ENCODE results near the gene MIEF1.

The MIEF1 gene

GRCh38 chr22:39475337-39475736, 26.8 kb upstream of the MIEF1 start:
- Mint-ChIP-seq H3K9me3 (no peaks in the 10 kb centered on the region), H3K27ac (no peak overlapping the region), H3K36me3 (ENCODE audit: insufficient read depth) (peaks cover 3% of the 10 kb centered on the region)

GRCh38 chr22:39475902-39476301, 26.2 kb upstream of the MIEF1 start:
- no peak overlapping the region for H3K4me3 Mint-ChIP-seq
- no peak overlapping the region for H3K27ac Mint-ChIP-seq
- no peak for DNase-seq
- H3K36me3 Mint-ChIP-seq (ENCODE audit: insufficient read depth) = peaks cover 3% of the 10 kb centered on the region
- ATAC-seq (replicated peaks) = no peak
- peaks cover 0 to 8% of the 10 kb centered on the region in 2 donors for H3K27me3 Mint-ChIP-seq
- peaks cover 8 to 10% of the 10 kb centered on the region in 2 donors for H3K4me1 Mint-ChIP-seq (ENCODE audit: low read depth in 2 of 2)
- no peaks in the 10 kb centered on the region for H3K9me3 Mint-ChIP-seq

More at GRCh38 chr22:39475337-39475736, 26.8 kb upstream of the MIEF1 start:
- Mint-ChIP-seq H3K4me1 (ENCODE audit: low read depth in 2 of 2) (peaks cover 8 to 10% of the 10 kb centered on the region in 2 donors), H3K27me3 (peaks cover 0 to 8% of the 10 kb centered on the region in 2 donors), H3K4me3 (no peak overlapping the region)
- no peak for DNase-seq
- ATAC-seq (replicated peaks) = no peak

DNA sequence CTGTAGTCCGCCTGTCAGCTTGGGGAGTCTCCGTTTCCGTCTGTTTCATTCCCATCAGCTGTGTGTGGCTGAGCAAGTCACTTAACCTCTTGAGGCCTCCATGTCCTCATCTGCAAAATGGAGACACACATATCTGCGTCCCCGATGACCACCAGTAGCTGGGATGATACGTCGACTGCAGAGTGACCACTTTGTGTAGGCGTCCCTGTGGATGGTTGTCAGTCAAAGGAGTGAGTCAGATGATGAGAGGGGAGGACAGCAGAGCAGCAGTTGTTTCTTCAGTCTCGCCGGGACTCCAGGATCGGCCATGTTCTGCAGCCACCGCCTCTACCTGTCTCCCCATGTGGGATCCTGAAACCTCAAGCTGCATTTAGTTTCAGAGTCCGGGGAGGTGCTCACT, 25.4 kb upstream of the MIEF1 start:
- ATAC-seq (replicated peaks) (no peak), DNase-seq (no peak)
- Mint-ChIP-seq H3K27ac (no peak overlapping the region), H3K4me3 (no peak overlapping the region), H3K4me1 (ENCODE audit: low read depth in 2 of 2) (peaks cover 2 to 6% of the 10 kb centered on the region in 2 donors), H3K36me3 (ENCODE audit: insufficient read depth) (peaks cover 3% of the 10 kb centered on the region), H3K9me3 (no peaks in the 10 kb centered on the region), H3K27me3 (peaks cover 0 to 8% of the 10 kb centered on the region in 2 donors)

DNA sequence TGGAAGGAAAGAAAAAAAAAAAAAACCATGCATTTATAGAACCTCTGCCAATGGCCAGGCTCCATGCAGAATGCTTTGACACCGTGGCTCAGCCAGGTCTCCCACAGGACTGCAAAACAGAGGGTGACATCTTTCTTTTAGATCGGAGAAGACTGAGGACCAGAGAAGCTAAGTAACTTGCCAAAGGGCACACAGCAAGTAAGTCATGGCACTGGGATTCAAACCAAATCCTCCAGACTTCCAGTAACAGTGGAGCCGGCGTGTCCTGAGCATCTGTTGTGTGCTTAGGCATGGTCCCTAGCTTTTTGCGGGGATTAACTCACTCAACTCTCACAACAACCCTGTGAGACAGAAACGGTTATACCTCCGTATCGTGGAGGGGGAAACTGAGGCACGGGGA, 24.5 kb upstream of the MIEF1 start:
- H3K27me3 Mint-ChIP-seq = peaks cover 0 to 8% of the 10 kb centered on the region in 2 donors
- no peak for DNase-seq
- no peaks in the 10 kb centered on the region for H3K9me3 Mint-ChIP-seq
- ATAC-seq (replicated peaks) = no peak
- H3K27ac Mint-ChIP-seq = no peak overlapping the region
- H3K36me3 Mint-ChIP-seq (ENCODE audit: insufficient read depth) = peaks cover 3% of the 10 kb centered on the region
- peaks cover 0 to 2% of the 10 kb centered on the region in 2 donors for H3K4me1 Mint-ChIP-seq (ENCODE audit: low read depth in 2 of 2)
- H3K4me3 Mint-ChIP-seq = no peak overlapping the region

DNA sequence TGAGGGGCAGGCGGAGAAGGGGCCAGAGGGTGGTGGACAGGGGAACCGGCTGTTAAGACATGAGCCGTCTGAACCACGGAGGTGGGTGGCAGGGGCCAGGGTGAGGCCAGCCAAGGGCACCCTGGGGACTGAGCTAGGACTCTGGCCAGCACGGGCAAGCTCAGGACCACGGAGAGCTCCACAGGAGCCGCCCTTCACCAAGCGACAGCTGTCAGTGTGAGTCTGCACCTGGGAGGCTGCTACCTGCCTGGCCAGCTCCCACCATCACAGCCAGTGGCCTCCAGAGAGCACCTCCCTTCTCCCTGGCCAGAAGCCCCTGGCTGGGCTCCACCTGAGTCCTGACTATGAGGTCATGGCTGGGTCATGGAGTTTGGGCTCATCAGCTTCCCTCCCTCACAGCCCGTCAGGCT, 23.6 kb upstream of the MIEF1 start:
- no peaks in the 10 kb centered on the region for H3K4me1 Mint-ChIP-seq (ENCODE audit: low read depth in 2 of 2)
- H3K9me3 Mint-ChIP-seq = no peaks in the 10 kb centered on the region
- H3K27me3 Mint-ChIP-seq = peaks cover 0 to 10% of the 10 kb centered on the region in 2 donors
- DNase-seq (no peak), ATAC-seq (replicated peaks) (no peak)
- H3K36me3 Mint-ChIP-seq (ENCODE audit: insufficient read depth) = peaks cover 3% of the 10 kb centered on the region
- no peak overlapping the region for H3K4me3 Mint-ChIP-seq
- no peak overlapping the region for H3K27ac Mint-ChIP-seq

GRCh38 chr22:39479254-39479653, 22.8 kb upstream of the MIEF1 start:
- no peaks in the 10 kb centered on the region for H3K9me3 Mint-ChIP-seq
- DNase-seq (no peak), ATAC-seq (replicated peaks) (no peak)
- H3K36me3 Mint-ChIP-seq (ENCODE audit: insufficient read depth) = peaks cover 8% of the 10 kb centered on the region
- no peak overlapping the region for H3K27ac Mint-ChIP-seq
- H3K4me1 Mint-ChIP-seq (ENCODE audit: low read depth in 2 of 2) = no peaks in the 10 kb centered on the region
- no peak overlapping the region for H3K4me3 Mint-ChIP-seq
- peaks cover 0 to 15% of the 10 kb centered on the region in 2 donors for H3K27me3 Mint-ChIP-seq

DNA sequence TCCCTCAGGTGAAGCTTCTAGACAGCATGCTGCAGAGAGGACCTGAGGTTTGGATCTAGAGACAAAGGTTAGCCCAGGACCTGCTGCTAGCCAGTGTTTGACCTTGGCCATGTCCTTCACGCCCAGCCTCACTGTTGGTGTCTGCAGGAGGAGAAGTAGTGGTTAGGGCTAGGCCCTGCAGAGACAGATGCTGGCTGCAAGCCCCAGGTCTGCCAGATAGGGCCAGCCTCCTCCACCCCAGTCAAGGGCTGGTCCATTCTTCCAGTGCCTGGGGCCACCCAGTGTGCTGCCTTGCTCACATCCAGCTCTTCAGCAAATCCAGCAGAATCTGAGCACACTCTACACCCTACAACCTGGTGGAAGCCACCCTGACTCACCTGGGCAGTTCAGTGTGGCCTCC, 21.5 kb upstream of the MIEF1 start:
- no peaks in the 10 kb centered on the region for H3K9me3 Mint-ChIP-seq
- ATAC-seq (replicated peaks) (no peak), DNase-seq (no peak)
- H3K36me3 Mint-ChIP-seq (ENCODE audit: insufficient read depth) = peaks cover 8% of the 10 kb centered on the region
- no peak overlapping the region for H3K27ac Mint-ChIP-seq
- H3K4me3 Mint-ChIP-seq = no peak overlapping the region
- H3K4me1 Mint-ChIP-seq (ENCODE audit: low read depth in 2 of 2) = no peaks in the 10 kb centered on the region
- peaks cover 0 to 15% of the 10 kb centered on the region in 2 donors for H3K27me3 Mint-ChIP-seq

DNA sequence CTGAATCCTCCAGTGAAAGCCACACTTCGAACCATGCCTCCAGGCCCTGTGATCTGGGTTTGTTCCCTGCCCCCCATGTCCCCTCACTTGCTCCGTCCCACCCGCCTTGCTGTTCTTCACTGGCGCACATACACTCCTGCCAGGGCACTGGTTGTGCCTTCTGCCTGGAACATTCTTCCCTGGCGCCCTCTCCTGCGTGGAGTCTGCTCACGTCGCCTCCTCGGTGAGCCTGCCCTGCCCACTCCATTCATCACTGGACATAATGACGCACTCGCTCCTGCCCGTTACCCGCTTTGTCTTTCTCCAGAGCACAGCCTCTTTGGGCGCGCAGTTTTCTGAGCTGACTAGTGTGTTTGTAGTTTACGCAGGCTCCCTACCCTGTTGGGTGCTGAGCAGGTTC, 21.0 kb upstream of the MIEF1 start:
- Mint-ChIP-seq H3K9me3 (no peaks in the 10 kb centered on the region), H3K27ac (no peak overlapping the region), H3K27me3 (peaks cover 0 to 15% of the 10 kb centered on the region in 2 donors), H3K4me1 (ENCODE audit: low read depth in 2 of 2) (no peaks in the 10 kb centered on the region), H3K36me3 (ENCODE audit: insufficient read depth) (peaks cover 8% of the 10 kb centered on the region), H3K4me3 (no peak overlapping the region)
- DNase-seq = no peak
- no peak for ATAC-seq (replicated peaks)

GRCh38 chr22:39481595-39481994, 20.5 kb upstream of the MIEF1 start:
- H3K27ac Mint-ChIP-seq = no peak overlapping the region
- H3K4me3 Mint-ChIP-seq = no peak overlapping the region

DNA sequence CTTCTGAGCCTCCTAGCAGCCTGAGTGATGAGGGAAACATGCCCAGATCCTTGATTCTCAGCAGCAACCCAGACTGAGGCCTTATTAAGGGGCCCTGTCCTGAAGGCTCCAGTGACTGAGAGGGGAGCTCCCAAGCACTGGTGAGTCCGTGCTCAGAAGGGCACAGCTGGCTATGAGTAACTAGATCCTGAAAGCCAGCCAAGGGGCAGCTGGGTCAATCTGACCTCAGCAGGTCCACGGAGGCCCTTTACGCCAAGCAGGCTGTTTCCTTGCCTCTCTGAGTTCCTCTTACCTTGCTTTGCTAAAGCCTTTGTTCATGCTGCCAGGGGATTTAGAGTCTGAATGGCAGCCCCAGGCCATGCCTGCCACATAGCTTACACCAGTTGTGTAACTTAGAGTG, 19.3 kb upstream of the MIEF1 start:
- ATAC-seq (replicated peaks) (no peak), DNase-seq (no peak)
- H3K4me1 Mint-ChIP-seq (ENCODE audit: low read depth in 2 of 2) = no peaks in the 10 kb centered on the region
- no peak overlapping the region for H3K4me3 Mint-ChIP-seq
- peaks cover 0 to 15% of the 10 kb centered on the region in 2 donors for H3K27me3 Mint-ChIP-seq
- H3K9me3 Mint-ChIP-seq = no peaks in the 10 kb centered on the region
- peaks cover 11% of the 10 kb centered on the region for H3K36me3 Mint-ChIP-seq (ENCODE audit: insufficient read depth)
- no peak overlapping the region for H3K27ac Mint-ChIP-seq

More at GRCh38 chr22:39481595-39481994, 20.5 kb upstream of the MIEF1 start:
- Mint-ChIP-seq H3K4me1 (ENCODE audit: low read depth in 2 of 2) (no peaks in the 10 kb centered on the region), H3K27me3 (peaks cover 0 to 15% of the 10 kb centered on the region in 2 donors), H3K36me3 (ENCODE audit: insufficient read depth) (peaks cover 10% of the 10 kb centered on the region), H3K9me3 (no peaks in the 10 kb centered on the region)
- DNase-seq (no peak), ATAC-seq (replicated peaks) (no peak)

GRCh38 chr22:39486951-39487825, 14.9 kb upstream of the MIEF1 start:
- no peak for DNase-seq
- ATAC-seq (replicated peaks) = no peak
- H3K4me1 Mint-ChIP-seq (ENCODE audit: low read depth in 2 of 2) = peaks cover 6 to 9% of the 10 kb centered on the region in 2 donors
- peaks cover 12% of the 10 kb centered on the region for H3K36me3 Mint-ChIP-seq (ENCODE audit: insufficient read depth)
- no peaks in the 10 kb centered on the region for H3K9me3 Mint-ChIP-seq
- H3K4me3 Mint-ChIP-seq = no peak overlapping the region
- no peak overlapping the region for H3K27ac Mint-ChIP-seq
- peaks cover 5 to 14% of the 10 kb centered on the region in 2 donors for H3K27me3 Mint-ChIP-seq

- Mint-ChIP-seq H3K36me3 (ENCODE audit: insufficient read depth) (peaks cover 12% of the 10 kb centered on the region), H3K4me3 (no peak overlapping the region), H3K4me1 (ENCODE audit: low read depth in 2 of 2) (peaks cover 6 to 9% of the 10 kb centered on the region in 2 donors), H3K27me3 (peaks cover 5 to 14% of the 10 kb centered on the region in 2 donors), H3K9me3 (no peaks in the 10 kb centered on the region), H3K27ac (no peak overlapping the region)
- ATAC-seq (replicated peaks) = no peak
- DNase-seq = no peak
Measured at GRCh38 chr22:39487826-39488520, 14.1 kb upstream of the MIEF1 start.

DNA sequence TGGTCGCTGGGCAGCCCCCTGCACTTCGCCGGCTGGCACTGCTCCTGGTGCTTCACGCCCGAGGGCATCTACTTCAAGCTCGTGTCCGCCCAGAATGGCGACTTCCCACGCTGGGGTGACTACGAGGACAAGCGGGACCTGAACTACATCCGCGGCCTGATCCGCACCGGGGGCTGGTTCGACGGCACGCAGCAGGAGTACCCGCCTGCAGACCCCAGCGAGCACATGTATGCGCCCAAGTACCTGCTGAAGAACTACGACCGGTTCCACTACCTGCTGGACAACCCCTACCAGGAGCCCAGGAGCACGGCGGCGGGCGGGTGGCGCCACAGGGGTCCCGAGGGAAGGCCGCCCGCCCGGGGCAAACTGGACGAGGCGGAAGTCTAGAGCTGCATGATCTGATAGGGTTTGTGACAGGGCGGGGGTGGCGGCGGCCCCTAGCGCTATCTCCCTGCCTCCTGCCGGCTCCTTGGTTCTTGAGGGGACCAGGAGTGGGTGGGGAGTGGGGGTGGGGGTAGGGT, 13.5 kb upstream of the MIEF1 start:
- Mint-ChIP-seq H3K4me1 (ENCODE audit: low read depth in 2 of 2) (peaks cover 6 to 11% of the 10 kb centered on the region in 2 donors), H3K27me3 (peaks cover 5 to 10% of the 10 kb centered on the region in 2 donors)

More for the DNA sequence above, 13.5 kb upstream of the MIEF1 start:
- no peak overlapping the region for H3K4me3 Mint-ChIP-seq
- ATAC-seq (replicated peaks) (no peak), DNase-seq (no peak)
- H3K9me3 Mint-ChIP-seq = no peaks in the 10 kb centered on the region
- peaks cover 10% of the 10 kb centered on the region for H3K36me3 Mint-ChIP-seq (ENCODE audit: insufficient read depth)
- H3K27ac Mint-ChIP-seq = no peak overlapping the region

All from effector memory CD8-positive, alpha-beta T cell (primary cell).